NB4 (cell line): ENCODE data around the gene IL32.

Source experiments
- MYC ChIP-seq: IDR thresholded peaks from 2 replicates; pipeline ENCODE4 v1.6.1; 2011; ENCODE audit warnings: low read depth, low read length
- POLR2A ChIP-seq: IDR thresholded peaks from 2 replicates; pipeline ENCODE4 v1.6.1; 2011; ENCODE audit warnings: mild to moderate bottlenecking; ENCODE audit not compliant: insufficient read length; ENCODE audit errors: extremely low read depth
- TF ChIP-seq, protein P1 (sequence below): IDR thresholded peaks from one replicate; pipeline ENCODE4 v1.5.1; 2012; ENCODE audit warnings: low read depth, low read length
- TF ChIP-seq, protein P2 (sequence below): IDR thresholded peaks from 2 replicates; pipeline ENCODE4 v1.6.1; 2011; ENCODE audit warnings: low read depth, low read length

DNA sequence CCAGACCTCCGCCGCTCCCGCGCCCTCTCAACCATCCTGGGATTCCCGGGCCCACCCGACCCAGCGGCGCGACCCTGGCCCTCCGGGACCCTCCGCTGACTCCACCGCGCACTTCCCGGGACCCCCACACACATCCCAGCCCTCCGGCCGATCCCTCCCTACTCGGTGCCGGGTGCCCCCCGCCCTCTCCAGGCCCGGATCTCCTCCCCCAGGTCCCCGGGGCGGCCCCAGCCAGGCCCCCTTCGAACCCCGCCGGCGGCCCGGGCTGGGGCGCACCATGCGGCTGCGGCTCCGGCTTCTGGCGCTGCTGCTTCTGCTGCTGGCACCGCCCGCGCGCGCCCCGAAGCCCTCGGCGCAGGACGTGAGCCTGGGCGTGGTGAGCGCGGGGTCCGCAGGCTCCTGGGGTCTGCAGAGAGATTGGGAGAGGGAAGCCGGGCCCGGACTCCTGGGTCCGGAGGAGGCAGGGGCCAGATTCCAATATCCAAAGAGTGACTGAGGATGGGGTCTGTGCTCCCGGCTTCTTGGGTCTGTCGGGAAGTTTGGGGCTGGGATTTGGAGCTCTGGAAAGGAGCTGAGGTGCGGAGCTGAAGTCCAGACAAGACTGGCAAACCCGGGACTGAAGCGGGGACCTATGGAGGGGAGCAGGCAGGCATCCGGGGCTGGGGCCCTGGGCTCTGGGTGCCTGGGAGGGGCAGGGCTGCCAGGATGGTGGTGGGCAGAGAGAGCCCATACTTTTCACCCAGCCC, 18.6 kb upstream of the IL32 start:
- TF ChIP-seq, protein P1, sequence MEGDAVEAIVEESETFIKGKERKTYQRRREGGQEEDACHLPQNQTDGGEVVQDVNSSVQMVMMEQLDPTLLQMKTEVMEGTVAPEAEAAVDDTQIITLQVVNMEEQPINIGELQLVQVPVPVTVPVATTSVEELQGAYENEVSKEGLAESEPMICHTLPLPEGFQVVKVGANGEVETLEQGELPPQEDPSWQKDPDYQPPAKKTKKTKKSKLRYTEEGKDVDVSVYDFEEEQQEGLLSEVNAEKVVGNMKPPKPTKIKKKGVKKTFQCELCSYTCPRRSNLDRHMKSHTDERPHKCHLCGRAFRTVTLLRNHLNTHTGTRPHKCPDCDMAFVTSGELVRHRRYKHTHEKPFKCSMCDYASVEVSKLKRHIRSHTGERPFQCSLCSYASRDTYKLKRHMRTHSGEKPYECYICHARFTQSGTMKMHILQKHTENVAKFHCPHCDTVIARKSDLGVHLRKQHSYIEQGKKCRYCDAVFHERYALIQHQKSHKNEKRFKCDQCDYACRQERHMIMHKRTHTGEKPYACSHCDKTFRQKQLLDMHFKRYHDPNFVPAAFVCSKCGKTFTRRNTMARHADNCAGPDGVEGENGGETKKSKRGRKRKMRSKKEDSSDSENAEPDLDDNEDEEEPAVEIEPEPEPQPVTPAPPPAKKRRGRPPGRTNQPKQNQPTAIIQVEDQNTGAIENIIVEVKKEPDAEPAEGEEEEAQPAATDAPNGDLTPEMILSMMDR, result no peak
- TF ChIP-seq, protein P2, sequence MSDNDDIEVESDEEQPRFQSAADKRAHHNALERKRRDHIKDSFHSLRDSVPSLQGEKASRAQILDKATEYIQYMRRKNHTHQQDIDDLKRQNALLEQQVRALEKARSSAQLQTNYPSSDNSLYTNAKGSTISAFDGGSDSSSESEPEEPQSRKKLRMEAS, result no peak
- no peak for TF ChIP-seq POLR2A
- no peak for TF ChIP-seq MYC
